GM12892 (cell line): ENCODE results near the gene TRABD2B.

Experiments used
- DNase-seq: peaks from one replicate; pipeline ENCODE4 v3.0.0; 2011; ENCODE audit not compliant: insufficient read length
- FAIRE-seq: peaks from 2 replicates; lab custom pipeline; 2011; peaks lifted over from hg19 to GRCh38; lab: Jason Lieb, UNC
- POLR2A ChIP-seq: IDR thresholded peaks from 2 replicates; pipeline ENCODE4 v1.6.1; 2011; ENCODE audit warnings: low read depth, low read length, control low read depth
- POLR2AphosphoS5 ChIP-seq: IDR thresholded peaks from 2 replicates; pipeline ENCODE4 v1.6.1; 2011; ENCODE audit warnings: low read depth, low read length, control low read depth
- TAF1 ChIP-seq: IDR thresholded peaks from 2 replicates; pipeline ENCODE4 v1.6.1; 2011; ENCODE audit warnings: low read depth, mild to moderate bottlenecking, control low read depth, low read length, borderline replicate concordance

TRABD2B gene

GRCh38 chr1:47854552-47855144 is 142.5 kb downstream of the TRABD2B start:
- DNase-seq (no peak), FAIRE-seq (no peak)
- TF ChIP-seq POLR2A, result no peak
- no peak for TF ChIP-seq TAF1
- no peak for TF ChIP-seq POLR2AphosphoS5

DNA sequence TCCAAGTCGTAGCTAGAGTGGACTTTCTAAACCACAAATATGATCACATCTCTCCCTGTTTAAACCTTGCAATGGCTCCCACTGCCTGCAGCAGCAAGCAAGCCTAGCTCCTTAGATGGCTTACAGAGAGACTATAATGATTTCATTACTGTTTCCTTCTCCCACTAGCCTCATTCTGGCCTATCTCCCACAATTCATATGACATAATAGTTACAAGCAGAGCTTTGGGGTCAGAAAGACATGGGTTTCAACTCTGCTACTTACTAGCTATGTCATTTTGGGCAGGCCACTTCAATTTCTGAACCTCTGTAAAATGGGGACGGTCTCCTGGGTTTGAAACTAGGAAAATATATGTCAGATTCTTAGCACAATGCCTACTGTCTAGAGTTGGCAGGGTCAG is 143.3 kb downstream of the TRABD2B start:
- TF ChIP-seq TAF1 (no peak), POLR2AphosphoS5 (no peak), POLR2A (no peak)
- FAIRE-seq, result no peak
- DNase-seq, result no peak

GRCh38 chr1:47853059-47853458 is 144.1 kb downstream of the TRABD2B start:
- TF ChIP-seq POLR2AphosphoS5 (no peak), TAF1 (no peak), POLR2A (no peak)
- no peak for FAIRE-seq
- DNase-seq, result no peak

- no peak for FAIRE-seq
Observed at GRCh38 chr1:47852006-47852718, 145.0 kb downstream of the TRABD2B start.

GRCh38 chr1:47850451-47850850 is 146.7 kb downstream of the TRABD2B start:
- FAIRE-seq (no peak), DNase-seq (no peak)
- no peak for TF ChIP-seq POLR2A
- TF ChIP-seq TAF1, result no peak
- no peak for TF ChIP-seq POLR2AphosphoS5

More at GRCh38 chr1:47852006-47852718, 145.0 kb downstream of the TRABD2B start:
- no peak for TF ChIP-seq POLR2AphosphoS5
- no peak for TF ChIP-seq TAF1
- TF ChIP-seq POLR2A, result no peak
- no peak for DNase-seq

GRCh38 chr1:47849591-47850261 is 147.5 kb downstream of the TRABD2B start:
- no peak for FAIRE-seq
- DNase-seq, result no peak
- no peak for TF ChIP-seq POLR2AphosphoS5

DNA sequence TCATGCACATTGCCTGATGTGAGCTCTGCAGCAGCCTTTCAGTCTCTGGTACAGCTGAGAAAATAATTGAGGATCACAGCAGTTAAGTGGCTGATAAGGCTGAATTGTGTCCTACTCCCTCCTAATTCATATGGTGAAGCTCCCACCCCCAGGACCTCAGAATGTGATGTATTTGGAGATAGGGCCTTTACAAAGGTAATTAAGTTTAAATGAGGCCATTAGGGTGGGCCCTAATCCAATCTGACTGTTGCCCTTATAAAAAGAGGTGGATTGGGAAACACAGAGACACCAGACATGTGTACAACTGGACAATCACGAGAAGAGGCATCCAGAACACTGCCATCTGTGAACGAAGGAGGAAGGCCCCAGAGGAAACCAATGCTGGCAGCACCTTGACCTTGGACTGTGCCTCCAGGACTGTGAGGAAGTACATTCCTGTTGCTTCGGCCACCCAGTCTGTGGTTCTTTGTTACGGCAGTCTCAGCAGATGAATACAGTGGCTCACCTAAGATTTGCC is 148.1 kb downstream of the TRABD2B start:
- DNase-seq (no peak), FAIRE-seq (no peak)
- TF ChIP-seq POLR2AphosphoS5 (no peak), TAF1 (no peak)

DNA sequence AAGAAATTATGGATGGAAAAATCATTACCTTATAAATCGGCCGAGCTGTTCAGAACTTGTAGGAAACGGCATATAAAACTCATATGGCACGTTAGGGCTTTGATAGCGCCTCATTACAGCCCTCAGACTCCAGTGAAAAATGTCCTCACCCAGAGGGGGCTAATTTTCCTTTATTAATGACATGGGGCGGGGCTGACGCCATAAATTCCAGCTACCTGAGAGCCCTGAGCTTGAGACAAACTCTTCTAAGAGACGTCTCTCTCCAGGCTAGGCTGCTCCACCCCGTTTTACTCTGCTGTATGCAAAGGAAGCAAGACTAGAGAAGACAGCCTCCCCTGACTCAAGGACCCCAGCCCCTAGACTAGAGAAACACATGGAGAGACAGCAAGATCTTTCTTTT is 149.4 kb downstream of the TRABD2B start:
- FAIRE-seq (no peak), DNase-seq (no peak)
- no peak for TF ChIP-seq POLR2A
- no peak for TF ChIP-seq TAF1
- TF ChIP-seq POLR2AphosphoS5, result no peak

- TF ChIP-seq POLR2A, result no peak
- no peak for TF ChIP-seq POLR2AphosphoS5
- TF ChIP-seq TAF1, result no peak
- FAIRE-seq (no peak), DNase-seq (no peak)
Observed at GRCh38 chr1:47844558-47844955, 152.6 kb downstream of the TRABD2B start.

GRCh38 chr1:47843781-47844557 is 153.2 kb downstream of the TRABD2B start:
- no peak for FAIRE-seq
- no peak for DNase-seq

DNA sequence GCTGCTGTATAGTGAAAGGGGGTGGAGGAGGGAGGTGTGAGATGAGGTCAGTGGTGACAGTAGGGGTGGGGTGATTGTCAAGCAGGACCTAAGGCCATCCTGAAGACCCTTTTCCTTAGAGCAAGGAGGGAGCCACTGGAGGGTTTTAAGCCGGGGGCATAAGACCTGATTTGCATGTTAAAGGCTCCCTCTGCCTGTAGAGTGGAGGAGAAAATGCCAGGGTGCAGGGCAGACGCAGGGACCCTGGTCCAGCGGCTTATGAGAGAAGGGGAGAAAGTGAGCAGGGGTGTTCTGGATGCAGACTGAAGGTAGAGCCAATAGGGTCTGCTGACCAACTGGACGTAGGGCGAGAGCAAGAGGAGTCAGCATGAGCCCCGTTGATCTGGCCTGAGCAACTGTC is 154.1 kb downstream of the TRABD2B start:
- DNase-seq (no peak), FAIRE-seq (no peak)
- TF ChIP-seq POLR2A (no peak), TAF1 (no peak), POLR2AphosphoS5 (no peak)

More at GRCh38 chr1:47843781-47844557, 153.2 kb downstream of the TRABD2B start:
- TF ChIP-seq TAF1, result no peak
- no peak for TF ChIP-seq POLR2A
- no peak for TF ChIP-seq POLR2AphosphoS5
